22Rv1 (cell line): ENCODE measurements around the gene RNASE4.

Experiments
- ZFX ChIP-seq: fragments of 450-650 bp; IDR thresholded peaks from 2 replicates; pipeline ENCODE4 v1.6.1; 2017; ENCODE audit warnings: antibody characterized with exemption, borderline replicate concordance
- TF ChIP-seq, protein P1 (sequence below): fragments of 450-650 bp; IDR thresholded peaks from 2 replicates; pipeline ENCODE4 v1.5.1; 2017; ENCODE audit warnings: mild to moderate bottlenecking

DNA sequence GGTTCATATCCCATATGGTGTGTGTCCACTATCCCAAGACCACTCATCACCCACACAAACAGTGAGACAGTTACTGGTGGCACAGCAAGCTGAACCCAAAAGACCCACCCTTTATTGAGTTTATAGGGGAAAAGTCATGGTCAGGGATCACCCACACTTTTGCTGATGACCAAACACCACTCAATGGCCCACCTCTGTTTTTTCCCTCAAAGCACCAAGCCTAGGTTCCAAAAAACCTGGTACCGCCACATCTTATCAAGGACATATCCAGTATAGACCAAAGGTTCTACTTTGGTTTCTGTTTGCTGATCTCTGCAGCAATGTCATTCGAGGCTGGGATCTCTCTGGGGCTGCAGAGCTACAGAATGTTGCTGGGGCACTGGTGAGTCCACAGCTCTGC lies 23.2 kb upstream of the RNASE4 start:
- TF ChIP-seq, protein P1, sequence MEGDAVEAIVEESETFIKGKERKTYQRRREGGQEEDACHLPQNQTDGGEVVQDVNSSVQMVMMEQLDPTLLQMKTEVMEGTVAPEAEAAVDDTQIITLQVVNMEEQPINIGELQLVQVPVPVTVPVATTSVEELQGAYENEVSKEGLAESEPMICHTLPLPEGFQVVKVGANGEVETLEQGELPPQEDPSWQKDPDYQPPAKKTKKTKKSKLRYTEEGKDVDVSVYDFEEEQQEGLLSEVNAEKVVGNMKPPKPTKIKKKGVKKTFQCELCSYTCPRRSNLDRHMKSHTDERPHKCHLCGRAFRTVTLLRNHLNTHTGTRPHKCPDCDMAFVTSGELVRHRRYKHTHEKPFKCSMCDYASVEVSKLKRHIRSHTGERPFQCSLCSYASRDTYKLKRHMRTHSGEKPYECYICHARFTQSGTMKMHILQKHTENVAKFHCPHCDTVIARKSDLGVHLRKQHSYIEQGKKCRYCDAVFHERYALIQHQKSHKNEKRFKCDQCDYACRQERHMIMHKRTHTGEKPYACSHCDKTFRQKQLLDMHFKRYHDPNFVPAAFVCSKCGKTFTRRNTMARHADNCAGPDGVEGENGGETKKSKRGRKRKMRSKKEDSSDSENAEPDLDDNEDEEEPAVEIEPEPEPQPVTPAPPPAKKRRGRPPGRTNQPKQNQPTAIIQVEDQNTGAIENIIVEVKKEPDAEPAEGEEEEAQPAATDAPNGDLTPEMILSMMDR = no peak
- no peak for TF ChIP-seq ZFX
